GOT3 (cell line): Measurements from ENCODE around the gene DCAF17.
"Not testable (repeated sequence)": the region's sequence is repeated elsewhere in the genome, so short reads cannot be mapped to it uniquely, and the experiment has no call there.

Experiments used
- DNase-seq: peaks from one replicate; lab custom pipeline; 2025; ENCODE audit warnings: mixed read lengths; lab: John Stamatoyannopoulos, UW

Gene DCAF17

DNA sequence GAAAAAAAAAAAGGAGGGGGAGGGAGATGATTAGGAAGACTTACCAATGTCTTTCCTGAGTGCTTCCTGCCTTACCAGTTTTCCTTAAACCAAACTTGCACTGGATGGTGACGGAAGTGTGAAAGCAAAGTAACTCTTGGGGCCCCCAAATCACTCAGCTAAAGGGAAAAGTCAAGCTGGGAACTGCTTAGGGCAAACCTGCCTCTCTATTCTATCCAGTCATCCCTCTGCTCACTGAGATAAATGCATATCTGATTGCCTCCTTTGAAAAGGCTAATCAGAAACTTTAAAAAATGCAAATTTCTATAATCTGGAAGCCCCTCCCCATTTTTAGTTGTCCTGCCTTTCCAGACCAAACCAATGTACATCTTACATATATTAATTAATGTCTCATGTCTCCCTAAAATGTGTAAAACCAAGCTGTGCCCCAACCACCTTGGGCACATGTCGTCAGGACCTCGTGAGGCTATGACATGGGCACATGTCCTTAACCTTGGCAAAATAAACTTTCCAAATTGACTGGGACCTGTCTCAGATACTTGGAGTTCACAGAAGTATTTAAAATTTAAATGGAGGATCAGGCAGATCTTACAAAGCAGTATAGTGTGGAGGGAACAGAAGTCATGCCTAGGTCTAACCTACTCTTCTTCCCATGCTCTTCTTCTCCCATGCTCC, 81.0 kb downstream of the DCAF17 start:
- no peak for DNase-seq

DNA sequence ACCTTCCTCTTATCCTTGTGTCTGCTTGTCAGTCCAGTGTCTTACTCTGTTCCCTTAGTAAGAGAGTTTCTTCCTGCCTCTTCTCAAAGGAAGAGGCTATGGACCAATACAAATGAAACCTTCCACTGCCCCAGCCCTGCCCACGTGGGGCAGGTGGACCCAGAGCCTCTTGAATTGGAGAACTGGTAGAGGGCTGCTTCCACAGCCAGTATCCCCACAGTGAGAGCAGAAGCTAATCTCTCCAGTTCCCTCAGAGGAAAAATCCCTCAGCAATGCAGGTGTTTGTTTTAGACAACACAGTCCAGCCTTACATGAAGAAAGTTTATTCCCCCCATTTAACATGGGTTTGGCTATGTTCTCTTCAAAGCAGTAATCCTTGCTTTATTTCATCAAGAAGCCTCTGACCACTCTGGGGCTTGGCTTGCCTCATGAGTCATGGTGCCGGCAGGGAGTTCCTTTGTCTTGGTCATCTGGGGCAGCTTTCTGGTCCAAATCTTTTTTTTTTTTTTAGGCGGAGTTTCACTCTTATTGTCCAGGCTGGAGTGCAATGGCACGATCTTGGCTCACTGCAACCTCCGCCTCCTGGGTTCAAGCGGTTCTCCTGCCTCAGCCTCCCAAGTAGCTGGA, 81.8 kb downstream of the DCAF17 start:
- peak; percentile 19 for DNase-seq

DNA sequence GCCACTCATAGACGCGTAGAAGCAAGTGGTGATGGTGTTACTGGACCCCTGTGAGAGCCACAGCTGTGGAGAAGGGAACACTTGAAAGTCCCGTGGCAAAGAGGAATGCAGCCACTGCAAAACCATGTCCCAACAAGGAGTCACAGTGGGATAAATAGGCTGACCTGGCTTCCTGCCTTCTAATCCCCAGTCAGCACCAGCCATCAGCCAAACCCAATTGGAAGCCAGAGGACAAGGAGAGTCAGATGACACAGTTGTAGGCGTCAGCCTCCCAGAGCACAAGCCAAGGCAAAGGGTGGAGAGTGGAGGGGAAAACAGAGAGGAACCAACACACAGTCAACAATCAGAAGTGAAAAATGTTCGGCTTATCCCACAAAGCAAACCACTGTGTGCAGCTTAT, 82.8 kb downstream of the DCAF17 start:
- DNase-seq = no peak

DNA sequence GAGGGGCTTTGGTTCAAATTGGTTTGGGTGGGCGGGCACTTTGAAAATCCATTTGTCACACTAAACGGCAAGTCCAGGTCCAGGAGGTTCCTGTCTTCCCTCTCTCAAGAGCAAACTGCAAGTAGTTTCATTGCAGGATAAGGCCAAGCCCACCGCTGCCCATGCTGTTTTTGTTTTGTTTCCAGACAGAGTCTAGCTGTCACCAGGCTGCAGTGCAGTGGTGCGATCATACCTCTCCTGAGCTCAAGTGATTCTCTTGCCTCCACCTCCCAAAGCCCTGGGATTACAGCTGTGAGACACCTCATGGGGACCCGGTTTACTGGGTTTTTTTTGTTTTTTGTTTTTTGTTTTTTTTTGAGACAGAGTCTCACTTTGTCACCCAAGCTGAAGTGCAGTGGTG, 86.4 kb downstream of the DCAF17 start:
- DNase-seq = no peak

DNA sequence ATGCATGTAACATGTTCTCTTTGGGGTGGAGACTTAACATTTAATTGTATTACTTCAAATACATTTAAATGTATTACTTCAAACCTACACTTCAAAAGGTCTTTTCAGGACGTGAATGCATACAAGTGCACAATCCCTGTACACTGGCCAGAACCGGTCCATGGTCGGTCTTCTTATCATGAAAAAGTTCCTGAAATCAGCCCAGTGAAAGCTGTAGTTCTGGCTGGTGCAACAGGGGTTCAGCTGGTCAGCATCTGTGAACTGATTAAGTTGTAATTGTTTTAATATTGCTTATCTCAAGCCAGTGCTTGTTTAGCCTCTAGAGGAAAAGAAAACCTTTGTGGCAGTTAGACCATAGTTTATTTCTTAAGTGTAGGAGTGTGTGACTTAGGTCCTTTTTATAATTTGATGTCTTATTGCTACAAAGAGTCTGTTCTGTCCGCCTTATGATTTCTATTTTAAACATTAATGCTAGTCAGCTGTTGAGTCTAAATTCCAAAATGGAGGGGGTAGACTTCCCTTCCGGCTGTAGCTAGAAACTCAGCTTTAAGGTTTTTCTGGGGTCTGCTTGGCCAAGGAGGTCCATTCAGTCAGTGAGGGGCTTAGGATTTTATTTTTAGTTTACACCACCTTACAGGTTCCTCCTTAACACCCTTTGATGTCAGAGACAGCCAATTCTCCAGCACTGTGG, 87.5 kb downstream of the DCAF17 start:
- DNase-seq = no peak

DNA sequence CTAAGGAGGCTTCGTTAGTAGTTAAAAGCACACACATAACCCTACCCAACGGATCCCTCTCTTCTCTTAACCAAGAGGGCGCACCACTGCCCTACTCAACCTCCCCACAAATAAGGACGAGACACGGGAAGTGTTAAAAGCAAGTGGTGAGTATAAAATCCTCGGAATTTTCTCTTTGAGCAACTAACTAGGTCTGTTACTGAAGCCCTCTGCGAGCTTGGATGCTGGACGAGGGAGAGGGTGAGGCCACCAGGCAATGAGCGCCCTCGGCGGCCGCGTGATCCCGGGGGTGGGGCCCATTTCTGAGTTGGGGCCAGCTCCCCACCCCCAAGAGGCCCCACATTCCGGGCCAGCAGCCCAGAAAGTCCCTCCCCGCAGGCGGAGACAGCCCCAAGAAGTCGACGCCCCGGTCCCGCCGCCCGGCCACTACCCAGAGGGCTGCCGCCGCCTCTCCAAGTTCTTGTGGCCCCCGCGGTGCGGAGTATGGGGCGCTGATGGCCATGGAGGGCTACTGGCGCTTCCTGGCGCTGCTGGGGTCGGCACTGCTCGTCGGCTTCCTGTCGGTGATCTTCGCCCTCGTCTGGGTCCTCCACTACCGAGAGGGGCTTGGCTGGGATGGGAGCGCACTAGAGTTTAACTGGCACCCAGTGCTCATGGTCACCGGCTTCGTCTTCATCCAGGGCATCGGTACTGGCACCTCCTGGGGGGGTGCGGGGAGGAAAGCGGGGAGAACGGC, 88.2 kb downstream of the DCAF17 start, which contains the start of gene CYBRD1:
Gene CYBRD1, plus strand, starts transcription at position 423 of the 736 bp plus-strand sequence. Its CDS starts 72 bp downstream, at position 495.
- DNase-seq = peak; percentile 47

DNA sequence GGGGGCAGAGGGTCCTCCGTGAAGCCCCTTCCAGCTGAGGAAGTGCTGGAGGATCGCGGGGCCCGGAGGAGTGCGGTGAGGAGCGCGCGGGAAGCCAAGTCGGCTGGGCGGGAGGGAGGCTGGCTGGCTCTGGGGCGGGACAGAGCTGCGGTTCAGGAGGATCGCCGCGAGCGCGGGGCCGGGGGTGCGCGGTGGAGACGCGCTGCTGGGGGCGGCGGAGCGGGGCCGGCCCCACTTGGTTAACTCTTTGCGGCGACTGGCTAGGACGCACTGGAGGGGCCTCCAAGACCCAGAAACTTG, 88.7 kb downstream of the DCAF17 start:
- no peak for DNase-seq

DNA sequence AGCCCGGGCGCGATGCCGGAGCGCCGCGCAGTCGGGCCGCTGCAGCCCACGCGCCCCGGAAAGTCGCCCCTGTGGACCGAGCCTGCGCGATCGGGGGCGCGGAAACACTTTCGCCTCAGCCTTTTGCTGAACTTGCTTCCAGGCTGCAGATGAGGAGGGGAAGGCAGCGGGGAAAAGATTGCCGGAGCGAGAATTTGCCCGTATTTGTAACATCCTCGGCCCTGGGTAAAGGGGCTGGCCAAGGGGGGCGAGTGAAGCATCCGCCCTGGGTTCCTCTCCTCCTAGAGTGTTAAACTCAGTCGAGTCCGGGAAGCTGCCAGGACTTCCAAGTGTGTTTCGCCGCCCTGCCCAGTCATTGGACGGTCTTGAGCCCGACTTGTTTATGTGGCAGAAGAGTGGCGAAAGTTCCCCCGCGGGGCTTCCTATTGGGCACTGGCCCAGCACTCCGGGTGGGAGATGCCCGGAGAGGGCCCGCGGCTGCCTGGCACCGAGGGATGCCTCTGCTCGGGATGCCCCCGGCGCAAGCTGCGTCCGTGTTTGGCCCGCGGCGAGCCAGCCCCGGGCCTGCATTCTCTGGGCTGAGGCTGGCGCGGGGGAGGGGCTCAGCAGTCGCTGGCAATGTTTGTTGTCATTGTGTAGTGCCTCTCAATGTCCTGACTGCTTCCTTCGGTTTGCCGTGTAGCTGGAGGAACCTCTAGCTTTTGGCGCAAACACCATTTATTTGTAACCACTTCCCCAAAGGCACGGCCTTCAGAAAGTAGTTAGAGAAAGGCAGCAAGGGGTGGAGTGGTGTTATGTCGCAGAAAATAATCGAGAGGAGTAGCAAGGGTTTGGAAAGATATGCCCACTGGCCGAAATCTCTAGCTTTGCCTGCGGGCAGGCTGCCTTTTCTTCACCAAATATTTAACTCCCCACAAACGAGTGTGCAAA, 89.3 kb downstream of the DCAF17 start:
- DNase-seq = peak; percentile 18

DNA sequence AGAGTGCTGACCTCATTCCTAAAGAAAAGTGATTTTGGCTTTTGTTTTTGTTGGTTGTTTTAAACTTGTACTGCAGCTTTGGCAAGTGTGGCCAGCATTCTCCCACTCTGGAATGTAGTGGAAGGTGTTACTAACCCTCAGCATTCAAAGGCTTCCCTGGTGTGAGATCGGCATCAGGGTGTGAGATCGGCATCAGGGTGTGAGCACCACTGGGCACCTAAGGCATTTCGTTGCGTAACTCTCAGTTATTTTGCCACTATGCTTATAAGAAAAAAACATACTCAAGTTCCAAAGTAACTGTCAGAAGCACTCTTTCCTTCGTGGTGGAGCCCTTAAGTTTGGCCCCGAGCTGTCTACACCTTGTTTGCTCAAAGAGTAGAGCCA, 90.0 kb downstream of the DCAF17 start:
- DNase-seq = no peak

DNA sequence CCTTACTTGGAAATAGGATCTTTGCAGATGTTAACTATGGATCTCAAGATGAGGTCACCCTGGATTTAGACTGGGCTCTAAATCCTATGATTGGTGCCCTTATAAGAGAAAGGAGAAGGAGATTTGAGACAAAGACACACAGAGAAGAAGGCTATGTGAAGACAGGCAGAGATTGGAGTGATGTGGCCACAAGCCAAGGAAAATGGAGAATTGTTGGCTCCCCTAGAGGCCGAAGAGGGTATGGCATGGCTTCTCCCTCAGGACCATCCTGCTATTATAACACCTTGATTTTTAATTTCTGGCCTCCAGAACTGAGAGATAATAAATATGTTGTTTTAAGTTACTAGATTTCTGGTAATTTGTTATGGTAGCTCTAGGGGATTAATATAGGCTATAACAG, 95.9 kb downstream of the DCAF17 start:
- DNase-seq = no peak

DNA sequence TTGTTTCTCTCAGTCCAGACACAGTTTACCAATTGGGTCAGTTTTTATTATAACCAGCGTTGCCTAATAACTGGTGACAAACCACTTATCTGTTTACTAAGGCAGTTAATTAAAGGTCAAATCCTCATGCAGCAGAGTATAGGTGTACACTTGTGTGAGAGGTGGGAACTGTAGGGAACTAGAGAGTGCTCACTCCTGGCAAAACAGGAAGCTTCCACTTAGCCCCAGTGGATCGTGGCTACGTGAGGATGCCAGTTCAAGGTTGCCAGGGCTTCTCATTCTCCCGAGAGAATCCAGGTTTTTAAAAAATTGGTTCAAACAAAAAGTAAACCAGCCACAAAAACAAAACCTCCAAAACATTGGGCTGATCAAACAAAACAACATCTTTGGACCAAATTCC, 96.4 kb downstream of the DCAF17 start:
- DNase-seq = no peak

DNA sequence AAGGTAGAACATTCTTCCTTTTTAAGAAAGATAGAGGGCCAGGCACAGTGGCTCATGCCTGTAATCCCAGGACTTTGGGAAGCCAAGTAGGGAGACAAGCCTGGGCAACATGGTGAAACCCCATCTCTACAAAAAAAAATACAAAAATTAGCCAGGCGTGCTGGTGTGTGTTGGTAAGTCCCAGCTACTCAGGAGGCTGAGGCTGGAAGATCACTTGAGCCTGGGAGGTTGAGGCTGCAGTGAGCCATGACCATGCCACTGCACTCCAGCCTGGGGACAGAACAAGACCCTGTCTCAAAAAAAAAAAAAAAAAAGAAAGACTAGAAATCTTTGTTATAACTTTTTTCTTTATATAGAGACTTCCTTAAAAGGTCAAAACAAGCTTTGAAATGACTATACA, 96.8 kb downstream of the DCAF17 start:
- DNase-seq = not testable (repeated sequence)

DNA sequence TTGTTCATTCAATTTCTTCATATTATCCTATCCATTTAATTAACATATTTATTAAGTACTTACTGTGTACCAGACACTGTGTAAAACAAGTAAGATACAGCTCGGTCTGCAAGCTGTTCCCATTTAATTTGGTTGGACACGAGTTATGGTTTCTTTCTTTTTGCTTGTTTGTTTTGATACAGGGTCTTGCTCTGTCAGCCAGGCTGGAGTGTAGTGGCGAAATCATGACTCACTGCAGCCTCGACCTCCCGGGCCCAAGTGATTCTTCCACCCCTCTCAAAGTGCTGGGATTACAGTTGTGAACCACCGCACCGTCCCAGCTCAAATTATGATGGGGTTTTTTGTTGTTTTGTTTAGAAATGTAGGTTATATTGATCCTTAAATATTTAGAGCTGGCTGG, 97.3 kb downstream of the DCAF17 start:
- DNase-seq = no peak

DNA sequence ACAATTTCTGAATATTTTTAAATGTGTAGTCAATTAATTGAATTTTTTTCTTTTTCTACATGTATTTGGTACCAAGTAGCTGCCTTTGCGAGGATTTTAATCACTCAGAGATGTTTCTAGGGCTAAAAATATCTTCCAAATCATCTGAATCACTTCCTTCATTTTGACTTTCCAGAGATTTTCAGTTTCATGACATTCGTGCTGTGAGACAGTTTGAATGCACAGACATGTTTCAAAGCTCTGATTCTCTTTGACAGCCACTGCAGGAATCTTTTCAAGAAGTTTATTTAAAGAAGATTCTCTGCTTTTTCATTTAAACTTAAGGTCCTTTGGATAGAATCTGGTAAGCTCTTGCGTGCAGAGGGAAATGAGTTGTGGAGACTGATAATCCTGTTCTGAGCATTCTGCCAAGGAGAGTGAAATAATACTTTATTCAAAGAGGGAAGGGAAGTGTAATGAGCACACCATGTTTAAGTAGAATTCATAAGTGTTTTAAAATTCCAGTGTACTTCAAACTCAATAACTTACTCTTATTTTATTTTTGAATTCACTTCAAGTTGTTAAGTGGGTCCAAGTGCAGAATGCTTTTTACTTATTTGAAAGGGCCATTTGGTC, 97.9 kb downstream of the DCAF17 start:
- no peak for DNase-seq

DNA sequence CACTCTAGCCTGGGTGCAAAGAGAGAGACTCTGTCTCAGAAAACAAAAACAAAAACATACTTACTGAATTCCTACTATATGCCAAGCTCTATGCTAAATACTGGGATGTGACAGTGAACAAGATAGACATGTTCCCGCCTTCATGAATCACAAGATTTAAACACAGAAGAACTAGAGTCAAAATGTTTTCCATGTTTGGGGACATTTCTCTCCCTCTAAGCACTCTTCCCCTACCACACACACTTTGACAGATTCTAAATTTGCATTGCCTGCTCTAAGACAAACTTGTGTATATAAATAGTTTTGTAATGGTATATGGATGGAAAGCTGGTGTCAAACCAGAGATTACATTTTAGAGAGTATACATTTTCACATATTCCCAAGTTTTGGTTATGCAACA, 99.3 kb downstream of the DCAF17 start:
- DNase-seq = no peak
